GM18505 (cell line): ENCODE results near the gene APOBEC3B.
"Not testable (repeated sequence)": the region's sequence is repeated elsewhere in the genome, so short reads cannot be mapped to it uniquely, and the experiment has no call there.

Experiments
- ATAC-seq: cut with Tn5 transposase; IDR thresholded peaks from one replicate; pipeline ENCODE4 v1.9.1; 2021; ENCODE audit not compliant: unreplicated experiment
- POLR2A ChIP-seq: IDR thresholded peaks from 4 replicates; pipeline ENCODE4 v1.6.1; 2011; ENCODE audit warnings: borderline replicate concordance; ENCODE audit not compliant: insufficient read depth, insufficient read length; ENCODE audit errors: extremely low read depth

The APOBEC3B gene

DNA sequence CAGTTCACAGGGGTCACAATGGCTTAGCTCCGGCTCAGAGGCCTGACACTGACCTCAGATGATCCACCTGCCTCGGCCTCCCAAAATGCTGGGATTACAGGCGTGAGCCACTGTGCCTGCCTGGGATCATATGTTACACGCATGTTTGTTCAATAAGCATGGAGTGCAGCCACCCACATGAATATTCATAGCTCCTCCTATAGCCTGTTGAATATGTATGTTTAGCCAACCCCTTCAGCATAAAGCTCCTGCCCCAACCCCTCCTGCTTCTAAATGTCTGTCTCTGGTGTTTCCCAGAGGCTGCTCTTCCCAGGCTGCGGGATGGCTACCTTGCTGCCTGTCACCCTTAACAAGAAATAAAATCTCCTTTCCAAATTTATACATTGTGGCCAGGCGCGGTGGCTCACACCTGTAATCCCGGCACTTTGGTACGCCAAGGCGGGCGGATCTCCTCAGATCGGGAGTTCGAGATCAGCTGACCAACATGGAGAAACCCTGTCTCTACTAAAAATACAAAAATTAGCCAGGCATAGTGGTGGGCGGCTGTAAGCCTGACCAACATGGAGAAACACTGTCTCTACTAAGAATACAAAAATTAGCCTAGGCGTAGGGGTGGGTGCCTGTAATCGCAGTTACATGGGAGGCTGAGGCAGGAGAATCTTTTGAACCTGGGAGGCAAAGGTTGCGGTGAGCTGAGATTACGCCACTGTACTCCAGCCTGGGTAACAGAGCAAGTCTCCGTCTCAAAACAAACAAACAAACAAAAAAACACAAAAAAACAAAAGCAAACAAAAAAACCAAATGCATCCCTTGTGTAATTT is 57.4 kb downstream of the APOBEC3B start:
- no peak for TF ChIP-seq POLR2A
- no peak for ATAC-seq

DNA sequence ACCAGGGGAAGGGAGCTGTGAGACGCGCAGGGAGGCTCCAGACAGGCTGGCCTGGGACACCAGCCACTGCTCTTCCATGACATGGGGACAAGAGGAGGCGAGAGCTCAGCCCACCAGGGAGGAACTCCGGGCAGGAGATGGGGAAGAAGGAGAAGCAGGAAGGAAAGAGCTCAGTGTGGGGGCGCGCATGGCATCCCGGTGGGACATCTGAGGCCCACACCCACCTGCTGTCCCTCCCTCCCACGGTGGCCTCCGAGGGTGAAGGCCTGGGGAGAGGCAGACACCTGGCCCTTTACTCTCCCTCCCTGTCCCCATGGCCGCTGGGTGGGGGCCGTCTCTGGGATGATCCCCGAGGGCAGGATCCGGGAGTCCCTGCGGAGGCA is 58.0 kb downstream of the APOBEC3B start:
- ATAC-seq = not testable (repeated sequence)

DNA sequence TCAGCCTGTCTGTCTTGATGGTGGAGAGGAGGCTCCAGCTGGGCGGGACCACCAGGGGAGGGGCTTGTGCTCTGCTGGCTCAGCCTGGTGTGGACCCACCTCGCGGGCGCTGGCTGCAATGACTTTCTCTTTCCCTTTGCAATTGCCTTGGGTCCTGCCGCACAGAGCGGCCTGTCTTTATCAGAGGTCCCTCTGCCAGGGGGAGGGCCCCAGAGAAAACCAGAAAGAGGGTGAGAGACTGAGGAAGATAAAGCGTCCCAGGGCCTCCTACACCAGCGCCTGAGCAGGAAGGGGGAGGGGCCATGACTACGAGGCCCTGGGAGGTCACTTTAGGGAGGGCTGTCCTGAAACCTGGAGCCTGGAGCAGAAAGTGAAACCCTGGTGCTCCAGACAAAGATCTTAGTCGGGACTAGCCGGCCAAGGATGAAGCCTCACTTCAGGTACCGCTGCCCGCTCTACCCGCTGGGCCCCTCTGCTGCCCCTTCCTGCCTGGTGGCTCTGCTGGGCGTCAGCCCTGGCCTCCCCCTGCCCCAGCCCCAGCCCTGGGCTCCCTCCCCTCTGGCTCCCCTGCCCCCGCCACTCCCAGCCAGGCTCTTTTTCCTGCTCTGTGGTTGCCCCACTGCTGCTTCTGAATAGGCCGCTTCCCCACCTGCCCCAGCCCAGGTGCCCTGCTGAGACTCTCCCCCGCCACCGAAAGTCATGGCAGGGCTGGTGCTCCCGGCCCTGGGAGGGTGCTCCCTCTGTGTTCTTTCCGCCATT is 58.6 kb downstream of the APOBEC3B start, which contains the start of gene APOBEC3F:
Gene APOBEC3F, plus strand, starts transcription at position 327 of the 759 bp plus-strand sequence. Its CDS starts 97 bp downstream, at position 424.
- peak; percentile 77 for ATAC-seq
- TF ChIP-seq POLR2A = peak; percentile 55

DNA sequence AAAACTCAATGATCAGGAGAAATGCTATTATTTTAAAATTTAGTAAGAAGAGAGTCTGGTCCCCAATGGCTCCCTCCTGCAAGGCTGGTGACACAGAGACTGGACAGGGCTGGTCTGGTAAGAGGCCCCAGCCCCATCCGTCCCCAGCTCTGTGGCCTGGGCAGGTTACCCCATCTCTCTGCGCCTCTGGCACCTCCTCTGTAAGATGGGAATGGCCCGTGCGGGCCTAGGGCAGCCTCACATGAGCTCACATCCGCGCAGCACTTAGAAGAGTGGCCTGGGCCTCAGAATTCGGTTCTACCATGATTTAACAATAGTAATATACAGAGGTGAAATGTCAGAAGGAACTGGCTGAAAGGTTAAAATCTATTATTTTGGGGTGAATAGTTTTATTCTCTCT is 59.8 kb downstream of the APOBEC3B start:
- no peak for TF ChIP-seq POLR2A
- ATAC-seq = no peak
